ENCODE measurements around the gene CILP2.

CILP2 gene

GRCh38 chr19:19504754-19505668 is 33.1 kb upstream of the CILP2 start:
- DNase-seq, result no peak

DNA sequence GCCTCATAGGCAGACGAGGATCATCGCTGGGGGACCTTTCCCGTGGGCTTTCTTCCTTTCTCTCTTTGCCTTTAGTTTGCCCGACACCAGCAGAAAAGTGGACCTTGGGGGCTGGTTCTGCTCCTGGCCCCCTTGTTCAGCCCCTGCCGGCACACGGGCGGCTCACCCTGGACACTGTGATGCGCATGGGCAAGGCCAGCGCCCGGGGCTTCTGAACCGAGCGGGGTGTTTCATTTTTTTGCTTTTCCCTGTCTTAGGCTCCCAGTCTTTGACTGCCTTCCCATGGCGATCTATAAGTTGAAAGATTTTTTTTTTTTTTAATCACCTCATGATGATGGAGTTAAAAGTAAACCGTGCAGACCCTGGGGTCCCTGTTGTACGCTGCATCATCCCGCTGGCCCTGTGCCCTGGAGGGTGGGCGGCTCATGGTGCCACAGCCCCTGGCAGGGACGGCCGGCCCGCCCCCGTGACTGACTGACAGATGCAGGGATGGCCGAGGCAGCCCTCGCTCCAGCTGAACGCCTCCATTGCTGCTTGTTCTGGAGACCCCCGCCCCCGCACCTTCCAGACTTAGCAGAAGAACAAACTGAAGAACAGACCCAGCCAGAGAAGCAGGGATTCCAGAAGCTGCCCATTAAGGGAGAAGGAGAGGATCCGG is 32.3 kb upstream of the CILP2 start:
- DNase-seq, result no peak

DNA sequence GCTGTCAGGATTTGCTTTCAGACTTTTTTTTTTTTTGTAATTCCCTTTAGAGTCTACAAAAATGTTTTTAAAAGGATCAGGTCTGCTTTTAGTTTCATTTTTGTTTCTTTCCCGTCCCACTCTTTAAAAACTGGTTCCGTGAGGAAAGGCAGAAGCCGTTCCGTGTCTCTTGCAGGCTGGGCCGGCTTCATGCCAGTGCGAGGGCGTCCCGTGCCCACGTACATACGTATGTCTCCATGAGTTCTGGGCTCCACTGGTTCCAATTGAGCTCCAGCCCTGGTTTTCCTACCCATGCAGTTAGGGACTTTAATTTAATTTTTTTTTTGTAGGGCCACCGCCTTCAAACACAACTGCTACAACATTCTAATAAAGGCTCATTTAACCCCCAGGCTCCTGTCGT is 31.5 kb upstream of the CILP2 start:
- no peak for DNase-seq

DNA sequence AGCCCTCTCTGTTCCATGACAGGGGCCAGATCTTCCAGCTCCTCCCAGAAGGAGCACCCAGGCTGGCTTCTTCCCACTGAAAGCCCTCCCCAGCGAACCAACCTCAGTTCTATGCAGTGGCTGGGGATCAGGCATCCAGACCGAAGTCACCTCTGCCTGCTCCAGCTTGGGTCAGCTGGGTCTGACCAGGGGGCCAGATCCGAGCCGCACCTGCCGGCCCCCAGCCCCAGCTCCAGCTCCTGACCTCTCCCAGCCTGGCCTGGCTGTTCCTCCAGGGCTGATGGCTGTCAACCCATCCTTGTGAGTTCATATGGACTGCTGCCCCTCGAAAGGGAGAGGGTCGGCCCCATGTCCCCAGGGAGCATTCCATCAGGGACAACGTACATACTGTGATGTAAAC is 30.7 kb upstream of the CILP2 start:
- no peak for DNase-seq

- DNase-seq, result no peak
These were observed 29.8 kb upstream of the CILP2 start for GRCh38 chr19:19508217-19508616.

GRCh38 chr19:19510432-19510831 is 27.6 kb upstream of the CILP2 start:
- peak; percentile 65 for DNase-seq

DNA sequence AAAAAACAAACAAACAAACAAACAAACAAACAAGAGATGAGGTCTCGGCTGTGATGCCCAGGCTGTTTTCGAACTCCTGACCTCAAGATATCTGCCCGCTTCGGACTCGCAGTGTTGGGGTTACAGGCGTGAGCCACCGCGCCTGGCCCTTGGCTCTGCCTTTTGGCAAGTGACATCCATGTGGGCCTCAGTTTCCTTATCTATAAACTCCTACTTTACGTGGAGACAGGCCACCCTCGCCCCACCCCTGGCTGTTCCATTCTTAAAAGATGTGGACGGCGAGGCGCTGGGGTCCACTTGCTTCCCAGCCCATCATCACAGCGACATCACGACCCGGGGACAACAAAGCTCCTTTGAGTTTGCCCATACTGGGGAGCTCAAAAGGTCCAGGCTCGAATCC is 24.4 kb upstream of the CILP2 start:
- no peak for DNase-seq

- DNase-seq, result no peak
These were observed 23.8 kb upstream of the CILP2 start for GRCh38 chr19:19514215-19514657.

DNA sequence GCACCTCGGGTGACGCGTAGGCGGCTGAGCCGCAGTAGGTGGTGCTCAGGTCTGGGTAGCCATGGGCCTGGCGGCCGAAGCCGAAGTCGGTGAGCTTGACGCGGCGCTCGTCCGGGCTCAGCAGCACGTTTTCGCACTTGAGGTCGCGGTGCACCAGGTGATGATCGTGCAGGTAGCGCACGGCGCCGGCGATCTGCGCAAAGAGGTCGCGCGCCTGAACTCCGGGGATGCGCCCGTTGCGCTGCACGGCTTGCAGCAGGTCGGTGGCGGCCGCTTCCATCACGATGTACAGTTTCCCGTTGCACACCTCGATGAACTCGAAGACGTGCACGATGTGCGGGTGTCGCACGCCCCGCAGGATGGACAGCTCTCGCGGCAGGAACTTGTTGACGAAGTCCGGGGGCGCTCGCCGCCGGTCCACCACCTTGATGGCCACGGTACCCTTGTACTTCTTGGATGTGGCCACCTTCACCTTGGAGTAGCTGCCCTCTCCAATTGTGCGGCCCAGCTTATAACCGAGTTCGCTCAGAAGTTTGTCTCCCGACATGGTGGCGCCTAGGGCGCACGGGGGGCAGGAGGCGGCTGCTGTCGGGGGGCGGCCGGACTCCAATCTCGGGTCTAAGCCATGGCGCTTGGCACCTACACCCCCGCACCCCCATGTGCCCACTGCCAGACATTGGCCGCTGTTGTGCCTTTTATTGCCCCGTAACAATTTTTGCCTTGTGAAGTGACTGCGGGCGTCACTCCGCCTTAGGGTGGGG is 23.0 kb upstream of the CILP2 start, which contains the start of gene TSSK6:
TSSK6 (minus strand) TSS at position 668 of the 761 bp plus-strand sequence; CDS start at position 547, 121 bp downstream.
- DNase-seq, result no peak

DNA sequence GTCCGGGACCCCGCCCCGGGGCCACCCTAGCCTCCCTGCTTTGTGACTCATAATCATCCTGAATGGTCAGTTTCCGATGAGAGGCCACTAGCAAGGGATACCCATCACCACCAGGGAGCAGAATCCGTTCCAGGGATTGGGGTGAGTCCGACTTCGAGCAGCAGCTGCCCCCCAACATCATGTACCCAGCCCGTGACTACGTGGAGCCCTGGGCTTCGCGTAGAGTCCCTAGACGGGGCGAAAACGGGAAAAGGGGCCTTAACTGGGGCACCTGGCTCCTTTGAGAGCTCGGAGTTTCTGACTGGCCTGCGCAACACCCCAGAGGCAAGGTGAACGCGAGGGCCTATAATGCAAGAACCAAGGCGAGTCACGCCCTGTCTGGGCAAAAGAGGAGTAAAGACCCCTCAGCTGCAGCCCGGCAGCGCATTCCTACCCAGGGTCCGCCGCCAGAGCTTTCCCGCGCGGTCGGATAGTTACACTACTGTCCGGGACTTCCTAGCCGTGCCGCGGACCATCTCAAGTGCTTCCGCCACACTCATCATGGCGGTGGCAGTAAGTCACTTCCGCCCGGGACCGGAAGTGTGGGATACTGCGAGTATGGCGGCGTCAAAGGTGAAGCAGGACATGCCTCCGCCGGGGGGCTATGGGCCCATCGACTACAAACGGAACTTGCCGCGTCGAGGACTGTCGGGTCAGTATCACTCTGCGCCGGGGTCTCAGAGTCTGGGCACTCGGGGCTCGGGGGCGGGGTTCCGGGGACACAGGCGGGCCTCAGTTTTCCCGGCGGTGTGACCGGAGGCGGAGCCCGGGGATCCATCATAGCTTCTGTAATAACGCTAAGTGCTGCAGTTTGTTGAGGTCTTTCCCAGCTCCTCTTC is 22.2 kb upstream of the CILP2 start, which contains the start of gene NDUFA13:
NDUFA13 (plus strand) TSS at position 584 of the 878 bp plus-strand sequence; CDS start at position 598, 14 bp downstream.
- peak; percentile 97 for DNase-seq

DNA sequence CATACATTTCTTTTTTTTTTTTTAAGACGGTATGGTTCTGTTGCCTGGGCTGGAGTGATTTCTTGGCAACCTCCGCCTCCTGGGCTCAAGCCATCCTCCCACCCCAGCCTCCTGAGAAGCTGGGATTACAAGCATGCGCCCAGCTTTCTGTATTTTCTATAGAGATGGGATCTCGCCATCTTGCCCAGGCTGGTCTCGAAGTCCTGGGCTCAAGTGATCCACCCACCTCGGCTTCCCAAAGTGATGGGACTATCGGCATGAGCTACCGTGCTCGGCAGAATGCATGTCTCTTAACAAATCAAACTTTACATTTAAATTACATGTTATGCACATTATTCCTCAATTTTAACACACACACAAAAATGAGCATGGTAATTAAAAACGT is 20.8 kb upstream of the CILP2 start:
- no peak for DNase-seq

GRCh38 chr19:19520989-19521388 is 17.1 kb upstream of the CILP2 start:
- DNase-seq, result no peak

GRCh38 chr19:19523177-19523576 is 14.9 kb upstream of the CILP2 start:
- no peak for DNase-seq

DNA sequence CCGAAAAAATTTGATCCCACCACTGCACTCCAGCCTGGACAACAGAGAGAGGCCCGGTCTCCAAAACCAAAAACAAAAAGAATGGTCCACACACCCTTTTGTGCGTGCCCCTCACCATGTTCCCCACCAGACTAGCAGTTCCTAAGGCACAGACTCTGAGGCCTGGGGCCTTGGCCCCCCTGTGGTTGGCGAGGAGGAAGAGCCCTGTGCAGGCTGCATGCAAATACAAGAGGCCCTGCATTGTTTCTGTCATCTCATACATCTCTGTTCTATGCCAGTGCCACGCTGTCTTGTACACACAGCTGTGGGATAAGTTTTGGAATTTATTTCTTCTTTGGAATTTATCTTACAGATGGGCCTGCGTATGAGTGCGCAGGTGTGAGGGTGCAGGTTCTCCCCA is 14.0 kb upstream of the CILP2 start:
- no peak for DNase-seq

- peak; percentile 49 for DNase-seq
These were observed 12.3 kb upstream of the CILP2 start for GRCh38 chr19:19525611-19526380.

- DNase-seq, result no peak
These were observed 11.3 kb upstream of the CILP2 start for GRCh38 chr19:19526581-19527370.

- DNase-seq, result no peak
These were observed 10.8 kb upstream of the CILP2 start for GRCh38 chr19:19527371-19527656.

- no peak for DNase-seq
These were observed 10.1 kb upstream of the CILP2 start for GRCh38 chr19:19527674-19528625.

GRCh38 chr19:19528721-19529490 is 9.2 kb upstream of the CILP2 start, which contains the start of gene YJEFN3:
Gene YJEFN3, plus strand, starts transcription at chr19:19528911. Its CDS starts 22 bp downstream, at chr19:19528933.
- DNase-seq, result no peak

All from NCI-H82 (cell line).